Ishikawa (cell line): Measurements from ENCODE around the gene AMPH.

Source experiments
- RAD21 ChIP-seq: IDR thresholded peaks from 2 replicates; pipeline ENCODE4 v1.6.1; 2012; ENCODE audit warnings: low read depth
- TAF1 ChIP-seq: IDR thresholded peaks from 2 replicates; pipeline ENCODE4 v1.6.1; 2012; ENCODE audit warnings: low read depth, mild to moderate bottlenecking
- TCF12 ChIP-seq: IDR thresholded peaks from 2 replicates; pipeline ENCODE4 v1.6.1; 2012; ENCODE audit warnings: low read depth
- YY1 ChIP-seq: IDR thresholded peaks from 2 replicates; pipeline ENCODE4 v1.6.1; 2012; ENCODE audit warnings: low read depth

GRCh38 chr7:38675494-38676106, 44.4 kb upstream of the AMPH start:
- no peak for TF ChIP-seq YY1
- TF ChIP-seq TCF12, result no peak
- no peak for TF ChIP-seq TAF1
- no peak for TF ChIP-seq RAD21
